Sigmoid colon (tissue), 7 donors: Measurements from ENCODE around the gene CEACAM20. TPM values are rescaled to one million over a fixed set of nuclear protein-coding genes. Genes with fewer than 3 reads are reported as not detected.
"Not testable (repeated sequence)": the region's sequence is repeated elsewhere in the genome, so short reads cannot be mapped to it uniquely, and the experiment has no call there.

Source experiments
- DNase-seq: peaks from one replicate; pipeline ENCODE4 v3.0.0-alpha.2; 2019
- H3K27ac ChIP-seq, 4 donors: fragments of 200-600 bp; sonication (generic); one replicate each; pipeline ENCODE4 v1.5.1; 2016 to 2019; ENCODE audit warnings: mild to moderate bottlenecking in 1 of 4
- H3K27me3 ChIP-seq, 3 donors: fragments of 200-600 bp; sonication (generic); one replicate each; pipeline ENCODE4 v1.5.1; 2019; ENCODE audit warnings: mild to moderate bottlenecking in 1 of 3
- H3K36me3 ChIP-seq, 4 donors: fragments of 200-600 bp; sonication (generic); one replicate each; pipeline ENCODE4 v1.5.1; 2016 to 2019
- H3K4me1 ChIP-seq, 4 donors: fragments of 200-600 bp; sonication (generic); one replicate each; pipeline ENCODE4 v1.5.1; 2017 to 2019
- H3K4me3 ChIP-seq, 4 donors: fragments of 200-600 bp; sonication (generic); one replicate each; pipeline ENCODE4 v1.5.1; 2017 to 2019; ENCODE audit warnings: mild to moderate bottlenecking in 2 of 4, moderate library complexity in 1 of 4
- H3K9me3 ChIP-seq, 4 donors: fragments of 200-600 bp in 3 of 4; sonication (generic) in 3 of 4; one replicate each; pipeline versions ENCODE4 v1.5.1 to v1.6.1; 2013 to 2019
- CTCF ChIP-seq, 4 experiments: fragments of 450-650 bp in 3 of 4; fragments of 200-600 bp in 1 of 4; IDR thresholded peaks; one replicate each; pipeline ENCODE4 v1.5.1; 2016 to 2019; ENCODE audit warnings: antibody characterized with exemption in 4 of 4, mild to moderate bottlenecking in 3 of 4, moderate library complexity in 2 of 4
- EP300 ChIP-seq, 4 donors: sonication (generic); formaldehyde crosslinking; IDR thresholded peaks; one replicate each; pipeline ENCODE4 v1.6.1; 2017; ENCODE audit warnings: antibody characterized with exemption in 4 of 4
- POLR2A ChIP-seq, 2 donors: fragments of 450-650 bp; IDR thresholded peaks; one replicate each; pipeline ENCODE4 v1.6.1; 2016; ENCODE audit warnings: antibody characterized with exemption in 2 of 2, mild to moderate bottlenecking in 2 of 2, moderate library complexity in 2 of 2
- POLR2AphosphoS5 ChIP-seq, 4 donors: sonication (generic); formaldehyde crosslinking; IDR thresholded peaks; one replicate each; pipeline ENCODE4 v1.6.1; 2017; ENCODE audit warnings: antibody characterized with exemption in 4 of 4
- WGBS, 2 donors: extraction: QIAGEN DNeasy Blood & Tissue Kit; methylation state at CpG; one replicate each; pipeline ENCODE4 v1.1.7; 2013; 5-methylcytosine and 5-hydroxymethylcytosine counted together
- intact Hi-C: fragments of 100-400 bp; cut with DNase I; formaldehyde crosslinking; loops from one replicate; pipeline ENCODE4 v1.15.1; 2023
- polyA plus RNA-seq, 3 donors: library from polyadenylated mRNA; stranded (reverse); fragments of 200-250 nt; gene quantifications; one replicate each; pipeline ENCODE4 v1.2.3, GENCODE V29; 2013
- total RNA-seq, 4 donors: library from RNA; depleted of rRNA; stranded (reverse); fragments of >200 nt; gene quantifications; one replicate each; pipeline ENCODE4 v1.1.0, GENCODE V29; 2016
- donor health status: healthy with polysubstance abuse.
- donor health status: Bipolar disorder and iron deficiency.
- donor health status: healthy.

The CEACAM20 gene
- total and polyA plus RNA-seq, 7 donors = 0.22 to 0.36 TPM; not detected in 5

DNA sequence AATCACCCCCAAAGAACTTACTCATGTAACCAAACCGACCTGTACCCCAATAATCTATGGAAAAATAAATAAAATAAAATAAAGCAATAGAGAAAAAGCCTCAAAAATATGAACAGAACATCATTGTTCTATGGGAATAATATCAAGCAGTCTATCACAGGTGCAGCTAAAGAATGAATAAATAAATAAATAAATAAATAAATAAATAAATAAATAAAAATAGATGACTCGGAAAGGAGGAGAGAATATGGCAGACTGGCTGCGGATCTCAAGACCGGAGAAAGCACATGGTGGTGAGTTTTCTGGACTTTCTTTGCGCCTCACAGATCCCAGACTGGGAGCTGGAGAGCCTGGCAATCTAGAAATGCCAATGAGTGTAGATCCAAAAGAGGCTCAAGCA is 22.4 kb upstream of the CEACAM20 start:
- H3K36me3 ChIP-seq = no peaks in the 10 kb centered on the region
- no peak overlapping the region for H3K4me3 ChIP-seq
- intact Hi-C loops = no loop called here
- no peak overlapping the region for H3K27ac ChIP-seq
- no peak for DNase-seq
- WGBS, 2 donors = 76 to 83% methylated on average over 5 of the region's 5 CpGs
- TF ChIP-seq POLR2A (IDR thresholded peaks at IDR 0.05) (no peak), POLR2AphosphoS5 (IDR thresholded peaks at IDR 0.05) (no peak), EP300 (IDR thresholded peaks at IDR 0.05) (no peak), CTCF (IDR thresholded peaks at IDR 0.05) (no peak)
- no peaks in the 10 kb centered on the region for H3K4me1 ChIP-seq
- no peaks in the 10 kb centered on the region for H3K27me3 ChIP-seq
- no peaks in the 10 kb centered on the region for H3K9me3 ChIP-seq

DNA sequence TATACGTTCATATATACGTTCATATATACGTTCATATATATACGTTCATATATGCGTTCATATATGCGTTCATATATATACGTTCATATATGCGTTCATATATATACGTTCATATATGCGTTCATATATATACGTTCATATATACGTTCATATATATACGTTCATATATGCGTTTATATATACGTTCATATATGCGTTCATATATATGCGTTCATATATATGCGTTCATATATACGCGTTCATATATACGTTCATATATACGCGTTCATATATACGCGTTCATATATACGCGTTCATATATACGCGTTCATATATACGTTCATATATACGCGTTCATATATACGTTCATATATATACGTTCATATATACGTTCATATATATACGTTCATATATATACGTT is 21.5 kb upstream of the CEACAM20 start:
- intact Hi-C loops, H3K4me1 ChIP-seq: not testable (repeated sequence)
- WGBS, 2 donors = 91 to 92% methylated on average over 37 of the region's 37 CpGs

DNA sequence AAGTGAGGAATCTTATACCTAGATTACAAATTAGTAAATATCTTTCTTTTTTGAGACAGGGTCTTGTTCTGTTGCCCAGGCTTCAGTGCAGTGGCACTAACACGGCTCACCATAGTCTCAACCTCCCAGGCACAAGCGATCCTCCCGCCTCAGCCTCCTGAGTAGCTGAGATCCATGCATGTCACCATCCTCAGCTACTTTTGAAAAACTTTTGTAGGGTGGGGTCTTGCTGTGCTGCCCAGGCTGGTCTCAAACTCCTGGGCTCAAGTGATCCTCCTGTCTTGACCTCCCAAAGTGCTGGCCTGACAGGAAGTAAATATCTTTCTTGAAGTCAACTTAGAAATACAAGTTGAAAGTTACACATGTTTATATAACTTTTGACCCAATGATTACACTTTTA is 20.0 kb upstream of the CEACAM20 start:
- TF ChIP-seq EP300 (IDR thresholded peaks at IDR 0.05) (no peak), POLR2AphosphoS5 (IDR thresholded peaks at IDR 0.05) (no peak), CTCF (IDR thresholded peaks at IDR 0.05) (no peak), POLR2A (IDR thresholded peaks at IDR 0.05) (no peak)
- H3K4me1 ChIP-seq = no peaks in the 10 kb centered on the region
- no peaks in the 10 kb centered on the region for H3K27me3 ChIP-seq
- 92 to 95% methylated on average over 3 of the region's 3 CpGs for WGBS, 2 donors
- no peak overlapping the region for H3K27ac ChIP-seq
- no peaks in the 10 kb centered on the region for H3K9me3 ChIP-seq
- intact Hi-C loops = no loop called here
- H3K4me3 ChIP-seq = no peak overlapping the region
- no peak for DNase-seq
- H3K36me3 ChIP-seq = no peaks in the 10 kb centered on the region

More for the DNA sequence above, 21.5 kb upstream of the CEACAM20 start:
- H3K27me3 ChIP-seq, H3K4me3 ChIP-seq, H3K9me3 ChIP-seq, DNase-seq, H3K36me3 ChIP-seq, H3K27ac ChIP-seq: not testable (repeated sequence)

GRCh38 chr19:44548736-44549135 is 19.3 kb upstream of the CEACAM20 start:
- Histone ChIP-seq H3K27me3 (peaks cover 0 to 6% (median 0%) of the 10 kb centered on the region in 3 donors), H3K9me3 (no peaks in the 10 kb centered on the region), H3K36me3 (no peaks in the 10 kb centered on the region), H3K4me3 (no peak overlapping the region), H3K4me1 (no peaks in the 10 kb centered on the region), H3K27ac (no peak overlapping the region)
- no peak for DNase-seq
- no peak for TF ChIP-seq POLR2AphosphoS5 (IDR thresholded peaks at IDR 0.05)
- TF ChIP-seq CTCF (IDR thresholded peaks at IDR 0.05) = no peak
- TF ChIP-seq EP300 (IDR thresholded peaks at IDR 0.05) = no peak
- TF ChIP-seq POLR2A (IDR thresholded peaks at IDR 0.05) = no peak
- 86% methylated on average over 4 of the region's 4 CpGs for WGBS, 2 donors
- intact Hi-C loops = no loop called here

DNA sequence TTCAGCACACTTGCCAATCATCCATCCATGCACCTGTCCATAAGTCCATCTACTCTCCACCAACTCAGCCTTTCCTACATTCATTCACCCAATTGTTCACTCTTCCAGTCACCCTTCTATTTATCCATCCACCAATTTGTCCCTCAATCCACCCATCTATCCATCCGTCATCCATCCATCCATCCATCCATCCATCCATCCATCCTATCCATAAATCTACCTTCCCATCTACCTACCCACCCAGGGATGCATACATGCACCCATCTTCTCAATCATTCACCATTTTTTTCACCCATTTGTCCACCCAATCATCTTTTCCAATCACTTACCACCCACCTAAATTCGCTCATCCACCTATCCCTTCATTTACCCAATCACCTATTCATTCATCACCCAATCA is 14.6 kb upstream of the CEACAM20 start:
- peaks cover 0 to 6% (median 0%) of the 10 kb centered on the region in 3 donors for H3K27me3 ChIP-seq
- WGBS, 2 donors = 73% methylated on average over 2 of the region's 2 CpGs
- no peak for DNase-seq
- no peaks in the 10 kb centered on the region for H3K9me3 ChIP-seq
- H3K36me3 ChIP-seq = no peaks in the 10 kb centered on the region
- no peak overlapping the region for H3K4me3 ChIP-seq
- H3K27ac ChIP-seq = no peak overlapping the region
- intact Hi-C loops = no loop called here
- no peaks in the 10 kb centered on the region for H3K4me1 ChIP-seq
- no peak for TF ChIP-seq EP300 (IDR thresholded peaks at IDR 0.05)
- no peak for TF ChIP-seq POLR2AphosphoS5 (IDR thresholded peaks at IDR 0.05)
- TF ChIP-seq POLR2A (IDR thresholded peaks at IDR 0.05) = no peak
- no peak for TF ChIP-seq CTCF (IDR thresholded peaks at IDR 0.05)
